Coronary artery (tissue), 2 donors: ENCODE data around the gene FAM241B.

Experiments
- DNase-seq: peaks from one replicate; pipeline ENCODE4 v3.0.0-alpha.2; 2017; ENCODE audit warnings: low spot score
- H3K27ac ChIP-seq, 2 donors: fragments of 200-600 bp; sonication (generic); one replicate each; pipeline ENCODE4 v1.5.1; 2016 to 2019
- H3K4me3 ChIP-seq: fragments of 200-600 bp; sonication (generic); 2 replicates; pipeline ENCODE4 v1.5.1; 2016; ENCODE audit warnings: mild to moderate bottlenecking, moderate library complexity
- TF ChIP-seq, protein P1 (sequence below): fragments of 200-600 bp; sonication (generic); IDR thresholded peaks from one replicate; pipeline ENCODE4 v1.5.1; 2019; ENCODE audit warnings: antibody characterized with exemption

Gene FAM241B

DNA sequence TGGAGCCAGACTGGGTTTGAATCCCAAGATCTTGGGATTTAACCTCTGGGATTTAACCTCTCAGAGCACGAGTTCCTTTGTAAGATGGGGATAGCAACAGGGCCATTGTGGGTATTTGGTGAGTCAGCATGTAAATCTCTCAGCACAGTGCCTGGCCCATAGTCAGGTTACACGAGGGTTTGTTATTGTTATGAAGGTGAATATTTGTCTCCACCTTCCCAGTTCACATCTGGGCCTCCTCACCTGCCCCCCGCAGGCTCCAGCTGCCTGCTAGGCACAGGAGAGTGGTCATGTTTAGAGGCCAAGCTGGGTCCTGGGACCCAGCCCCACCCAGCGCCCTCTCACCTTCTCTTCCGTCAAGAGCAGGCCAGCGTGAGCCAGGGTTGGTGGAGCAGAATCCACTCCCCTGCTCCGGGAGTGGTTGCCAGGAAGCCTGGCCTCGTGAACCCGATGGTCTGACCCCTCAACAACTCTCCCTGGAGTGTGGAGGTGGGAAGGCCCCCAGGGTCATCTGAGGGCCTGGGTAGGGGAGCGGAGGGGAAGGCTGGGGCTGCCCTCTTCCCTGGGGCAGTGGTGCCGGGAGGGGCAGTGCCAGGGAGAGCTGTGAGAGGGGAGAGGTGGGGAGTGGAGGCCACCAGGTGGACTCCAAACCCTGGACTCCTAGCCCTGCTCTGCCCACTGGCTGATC is 26.0 kb downstream of the FAM241B start:
- H3K27ac ChIP-seq = no peak overlapping the region
- TF ChIP-seq, protein P1, sequence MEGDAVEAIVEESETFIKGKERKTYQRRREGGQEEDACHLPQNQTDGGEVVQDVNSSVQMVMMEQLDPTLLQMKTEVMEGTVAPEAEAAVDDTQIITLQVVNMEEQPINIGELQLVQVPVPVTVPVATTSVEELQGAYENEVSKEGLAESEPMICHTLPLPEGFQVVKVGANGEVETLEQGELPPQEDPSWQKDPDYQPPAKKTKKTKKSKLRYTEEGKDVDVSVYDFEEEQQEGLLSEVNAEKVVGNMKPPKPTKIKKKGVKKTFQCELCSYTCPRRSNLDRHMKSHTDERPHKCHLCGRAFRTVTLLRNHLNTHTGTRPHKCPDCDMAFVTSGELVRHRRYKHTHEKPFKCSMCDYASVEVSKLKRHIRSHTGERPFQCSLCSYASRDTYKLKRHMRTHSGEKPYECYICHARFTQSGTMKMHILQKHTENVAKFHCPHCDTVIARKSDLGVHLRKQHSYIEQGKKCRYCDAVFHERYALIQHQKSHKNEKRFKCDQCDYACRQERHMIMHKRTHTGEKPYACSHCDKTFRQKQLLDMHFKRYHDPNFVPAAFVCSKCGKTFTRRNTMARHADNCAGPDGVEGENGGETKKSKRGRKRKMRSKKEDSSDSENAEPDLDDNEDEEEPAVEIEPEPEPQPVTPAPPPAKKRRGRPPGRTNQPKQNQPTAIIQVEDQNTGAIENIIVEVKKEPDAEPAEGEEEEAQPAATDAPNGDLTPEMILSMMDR = no peak
- DNase-seq = no peak
- no peak overlapping the region for H3K4me3 ChIP-seq

DNA sequence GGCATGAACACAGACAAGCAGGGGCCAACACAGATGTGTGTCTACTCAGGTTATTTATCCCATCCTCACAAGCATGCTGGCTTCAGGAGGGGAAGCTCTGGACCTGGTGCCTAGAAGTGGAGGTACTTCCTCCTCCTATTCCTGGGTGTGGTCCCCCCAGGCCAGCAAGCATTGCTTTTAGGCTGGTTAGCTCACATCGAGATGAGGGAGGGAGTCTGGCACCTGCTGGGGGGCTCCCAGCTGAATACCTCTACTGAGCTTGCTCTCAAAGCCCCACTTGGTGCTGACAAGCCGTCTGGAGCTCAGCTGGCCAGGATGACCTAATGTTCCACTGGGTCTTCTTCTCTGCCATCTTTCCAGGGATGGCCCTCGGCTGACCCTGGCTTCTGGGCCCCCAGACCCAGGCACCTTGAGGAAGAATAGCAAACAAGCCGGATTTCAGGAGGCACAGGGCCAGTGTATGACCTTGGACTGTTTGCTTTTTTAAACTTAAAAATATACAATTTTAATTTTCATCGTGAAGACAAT is 26.8 kb downstream of the FAM241B start:
- TF ChIP-seq, protein P1 = no peak
- Histone ChIP-seq H3K27ac (no peak overlapping the region), H3K4me3 (no peak overlapping the region)
- DNase-seq = no peak

DNA sequence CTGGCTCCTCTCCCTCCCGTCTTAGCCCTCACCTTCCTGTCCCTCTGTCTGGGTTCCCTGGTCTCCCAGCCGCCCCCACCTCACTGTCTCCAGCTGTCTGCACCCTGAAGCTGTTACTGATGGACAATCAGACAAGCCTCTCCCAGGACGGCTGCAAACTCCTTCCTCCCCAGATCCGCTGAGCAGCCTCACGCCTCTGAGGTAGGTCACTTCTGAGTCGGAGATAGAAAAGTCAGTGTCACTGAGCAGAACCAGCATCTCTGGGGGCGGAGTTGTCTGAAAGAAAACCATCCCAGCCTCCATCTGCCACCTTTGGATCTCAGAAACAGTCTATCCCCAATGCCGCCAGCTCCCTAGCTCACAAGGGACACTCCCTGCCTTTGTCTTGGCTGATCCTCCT is 27.4 kb downstream of the FAM241B start:
- TF ChIP-seq, protein P1 = no peak
- Histone ChIP-seq H3K4me3 (no peak overlapping the region), H3K27ac (no peak overlapping the region)
- DNase-seq = no peak

DNA sequence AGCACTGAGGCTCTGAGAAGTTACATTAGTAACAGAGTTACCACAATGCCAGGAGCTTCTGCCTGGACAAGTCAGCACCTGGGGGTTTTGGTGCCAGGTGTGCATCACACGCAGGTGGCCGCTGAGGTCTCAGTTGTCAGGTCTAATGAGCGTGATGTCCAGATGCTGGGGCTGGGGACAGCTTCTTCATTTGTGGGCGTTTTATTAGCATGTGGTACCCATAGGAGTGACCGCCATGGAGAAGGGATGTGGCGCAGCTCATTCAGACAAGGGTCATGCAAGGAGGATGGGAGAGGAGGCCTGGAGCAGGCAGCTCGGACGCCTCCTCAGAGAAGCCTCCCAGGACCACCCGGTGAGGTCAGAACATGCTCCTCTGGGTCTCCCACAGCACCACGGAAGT is 27.8 kb downstream of the FAM241B start:
- Histone ChIP-seq H3K4me3 (no peak overlapping the region), H3K27ac (no peak overlapping the region)
- TF ChIP-seq, protein P1 = no peak
- no peak for DNase-seq

DNA sequence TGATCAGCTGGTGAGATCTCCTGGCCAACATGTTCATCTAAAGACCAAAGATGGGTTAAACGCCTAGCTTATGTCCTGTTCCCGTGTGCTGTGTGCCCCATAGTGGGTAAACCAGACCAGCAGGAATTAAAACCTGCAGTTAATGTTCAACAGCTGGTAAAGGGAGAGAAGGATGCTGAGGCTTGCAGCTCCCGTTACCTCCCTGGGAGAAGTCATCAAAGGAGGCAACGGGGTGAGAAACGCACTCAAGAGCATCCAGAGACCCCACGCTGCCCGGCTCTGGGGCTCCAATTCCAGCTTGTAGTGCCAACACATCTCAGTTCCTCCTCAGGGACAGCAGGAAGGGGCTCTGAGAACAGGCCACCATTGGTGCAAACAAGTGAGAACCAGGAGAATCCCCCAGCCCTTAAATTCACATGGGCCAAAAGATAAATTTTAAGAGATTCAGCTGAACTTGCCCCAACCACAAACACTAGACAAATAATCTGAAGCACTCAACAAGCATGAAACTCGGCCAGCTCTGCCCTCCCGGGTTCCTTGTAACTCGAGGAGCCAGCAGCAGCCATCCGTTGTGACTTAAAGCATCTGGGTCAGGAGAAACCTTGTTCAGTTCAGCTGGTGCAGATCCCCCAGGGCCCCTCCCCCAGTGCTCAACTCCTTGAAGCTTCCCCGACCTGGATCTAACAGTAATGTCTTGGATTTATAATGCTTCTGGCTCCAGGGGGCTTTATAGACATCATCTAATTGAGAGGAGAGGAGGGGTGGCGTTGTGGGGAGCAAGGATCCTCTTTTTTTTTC is 29.4 kb downstream of the FAM241B start:
- H3K4me3 ChIP-seq = no peak overlapping the region
- no peak for DNase-seq
- no peak overlapping the region for H3K27ac ChIP-seq
- TF ChIP-seq, protein P1 = no peak

DNA sequence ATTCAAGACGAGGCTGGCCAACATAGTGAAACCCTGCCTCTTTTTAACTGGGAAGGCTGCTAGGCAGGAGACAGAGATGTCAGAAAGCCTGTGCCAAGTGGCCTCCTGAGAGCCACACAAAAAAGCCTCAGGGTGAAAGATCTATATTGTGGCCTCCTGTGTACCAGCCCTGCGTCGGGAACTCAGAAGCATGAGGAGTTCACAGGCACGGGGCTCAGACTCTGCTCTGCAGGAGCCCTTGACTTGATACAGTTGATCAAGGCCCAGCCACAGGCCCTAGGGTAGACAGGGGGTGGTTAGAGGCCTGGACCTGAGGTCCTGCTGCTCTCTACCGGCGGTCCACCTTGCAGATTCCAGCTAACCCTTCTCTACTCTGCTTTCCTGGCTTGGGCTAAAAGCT is 30.2 kb downstream of the FAM241B start:
- H3K4me3 ChIP-seq = no peak overlapping the region
- TF ChIP-seq, protein P1 = no peak
- no peak for DNase-seq
- no peak overlapping the region for H3K27ac ChIP-seq
